ENCODE data around the gene PIGT.

PIGT gene

GRCh38 chr20:45400346-45401031 lies 15.5 kb upstream of the PIGT start:
- Histone ChIP-seq H2BK12ac (ENCODE audit: low read length) (no peak overlapping the region), H3K4me3 (ENCODE audit: low read depth, low read length) (no peak overlapping the region), H3K23ac (ENCODE audit: low read length) (no peak overlapping the region), H3K79me2 (ENCODE audit: control insufficient read depth, insufficient read depth, low read length, poor library complexity) (no peaks in the 10 kb centered on the region), H4K8ac (ENCODE audit: low read depth, low read length) (no peak overlapping the region), H3K27me3 (ENCODE audit: insufficient read depth, low read length) (no peaks in the 10 kb centered on the region), H3K27ac (ENCODE audit: low read depth, low read length) (no peak overlapping the region), H4K91ac (ENCODE audit: low read depth, low read length) (no peak overlapping the region), H4K12ac (ENCODE audit: low read depth, low read length) (no peak overlapping the region), H3K18ac (ENCODE audit: low read length) (no peak overlapping the region), H2BK120ac (ENCODE audit: insufficient read depth, low read length, poor library complexity) (no peak overlapping the region), H2BK5ac (ENCODE audit: low read depth, low read length, poor library complexity) (no peak overlapping the region), H3K36me3 (ENCODE audit: control insufficient read depth in 1 of 2, insufficient read depth in 2 of 2, low read length in 2 of 2) (no peaks in the 10 kb centered on the region), H3K4ac (ENCODE audit: low read depth, low read length) (no peak overlapping the region), H2AFZ (ENCODE audit: insufficient read depth, low read length, poor library complexity) (no peak overlapping the region), H3K4me1 (ENCODE audit: control insufficient read depth in 1 of 2, insufficient read depth in 2 of 2, low read length in 2 of 2) (peaks cover 0 to 1% of the 10 kb centered on the region in 2 experiments), H3K79me1 (ENCODE audit: low read length) (no peaks in the 10 kb centered on the region), H3K14ac (ENCODE audit: low read length) (no peak overlapping the region), H3K9ac (ENCODE audit: low read length) (no peak overlapping the region), H2AK5ac (ENCODE audit: low read length) (no peak overlapping the region), H3K4me2 (ENCODE audit: low read length) (no peak overlapping the region), H3K9me3 (ENCODE audit: insufficient read depth, low read depth, low read length) (peaks cover 6% of the 10 kb centered on the region)
- no CpG with 5 or more reads among the region's 6 CpGs for WGBS (ENCODE audit: extremely low coverage, insufficient coverage, insufficient read length)
- no peak for DNase-seq

GRCh38 chr20:45402946-45403345 lies 13.0 kb upstream of the PIGT start:
- no peak overlapping the region for H3K14ac ChIP-seq (ENCODE audit: low read length)
- WGBS (ENCODE audit: extremely low coverage, insufficient coverage, insufficient read length), result no CpG with 5 or more reads among the region's 1 CpG
- no peak overlapping the region for H3K4ac ChIP-seq (ENCODE audit: low read depth, low read length)
- no peak overlapping the region for H2BK120ac ChIP-seq (ENCODE audit: insufficient read depth, low read length, poor library complexity)
- no peak overlapping the region for H2AFZ ChIP-seq (ENCODE audit: insufficient read depth, low read length, poor library complexity)
- H3K4me1 ChIP-seq (ENCODE audit: control insufficient read depth in 1 of 2, insufficient read depth in 2 of 2, low read length in 2 of 2), result peaks cover 6 to 15% of the 10 kb centered on the region in 2 experiments
- peaks cover 7% of the 10 kb centered on the region for H3K27me3 ChIP-seq (ENCODE audit: insufficient read depth, low read length)
- no peak overlapping the region for H2AK5ac ChIP-seq (ENCODE audit: low read length)
- no peak overlapping the region for H3K18ac ChIP-seq (ENCODE audit: low read length)
- no peak overlapping the region for H3K9ac ChIP-seq (ENCODE audit: low read length)
- no peak overlapping the region for H3K23ac ChIP-seq (ENCODE audit: low read length)
- no peak for DNase-seq
- H2BK12ac ChIP-seq (ENCODE audit: low read length), result no peak overlapping the region
- H4K12ac ChIP-seq (ENCODE audit: low read depth, low read length), result no peak overlapping the region
- no peak overlapping the region for H2BK5ac ChIP-seq (ENCODE audit: low read depth, low read length, poor library complexity)
- H3K9me3 ChIP-seq (ENCODE audit: insufficient read depth, low read depth, low read length), result peaks cover 6% of the 10 kb centered on the region
- H3K4me2 ChIP-seq (ENCODE audit: low read length), result no peak overlapping the region
- H3K4me3 ChIP-seq (ENCODE audit: low read depth, low read length), result no peak overlapping the region
- H3K79me2 ChIP-seq (ENCODE audit: control insufficient read depth, insufficient read depth, low read length, poor library complexity), result peaks cover 9% of the 10 kb centered on the region
- H3K36me3 ChIP-seq (ENCODE audit: control insufficient read depth in 1 of 2, insufficient read depth in 2 of 2, low read length in 2 of 2), result no peaks in the 10 kb centered on the region
- no peak overlapping the region for H4K8ac ChIP-seq (ENCODE audit: low read depth, low read length)
- peaks cover 6% of the 10 kb centered on the region for H3K79me1 ChIP-seq (ENCODE audit: low read length)
- H4K91ac ChIP-seq (ENCODE audit: low read depth, low read length), result no peak overlapping the region
- H3K27ac ChIP-seq (ENCODE audit: low read depth, low read length), result no peak overlapping the region

- Histone ChIP-seq H3K79me2 (ENCODE audit: control insufficient read depth, insufficient read depth, low read length, poor library complexity) (peaks cover 9% of the 10 kb centered on the region), H3K23ac (ENCODE audit: low read length) (no peak overlapping the region)
Observed at GRCh38 chr20:45404438-45404837, 11.5 kb upstream of the PIGT start.

DNA sequence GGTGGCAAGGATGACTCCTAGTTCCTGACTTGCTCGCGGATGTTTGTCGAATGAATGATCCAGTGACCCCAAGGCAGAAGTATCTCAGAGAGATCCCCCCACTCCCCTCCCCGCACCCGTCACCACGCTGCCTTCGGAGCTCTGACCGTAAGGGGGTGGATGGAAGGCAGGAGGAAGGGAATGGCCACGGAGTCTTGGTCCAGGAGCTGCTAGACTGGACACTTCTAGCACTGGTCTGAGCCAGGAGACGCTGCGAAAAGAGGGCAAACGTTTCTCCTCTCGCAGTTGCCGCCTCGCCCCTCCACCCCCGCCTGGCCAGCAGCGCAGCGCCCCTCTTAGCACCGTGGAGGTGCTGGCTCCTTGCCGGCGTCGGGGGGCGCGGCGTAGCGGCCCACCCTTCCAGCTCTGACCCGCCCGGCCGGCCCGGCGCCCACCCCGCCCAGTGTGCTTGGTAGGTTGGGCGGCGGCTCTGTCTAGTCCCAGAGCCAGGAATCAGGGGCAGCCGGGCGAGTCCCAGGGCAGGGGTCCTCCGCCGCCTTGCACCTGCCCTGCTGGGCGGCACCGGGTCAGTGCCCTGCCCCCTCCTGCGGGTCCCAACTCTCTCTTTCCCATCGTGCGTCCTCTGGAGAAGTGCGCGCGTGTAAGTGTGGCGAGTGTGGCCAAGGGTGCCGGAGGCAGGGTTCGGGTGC lies 10.2 kb upstream of the PIGT start:
- Histone ChIP-seq H3K18ac (ENCODE audit: low read length) (peak overlapping the region; percentile 49), H3K9ac (ENCODE audit: low read length) (no peak overlapping the region), H3K79me1 (ENCODE audit: low read length) (peaks cover 6% of the 10 kb centered on the region), H3K9me3 (ENCODE audit: insufficient read depth, low read depth, low read length) (peaks cover 2% of the 10 kb centered on the region), H3K23ac (ENCODE audit: low read length) (no peak overlapping the region), H3K79me2 (ENCODE audit: control insufficient read depth, insufficient read depth, low read length, poor library complexity) (peaks cover 9% of the 10 kb centered on the region), H4K12ac (ENCODE audit: low read depth, low read length) (peak overlapping the region; percentile 67), H2BK12ac (ENCODE audit: low read length) (no peak overlapping the region), H3K4me2 (ENCODE audit: low read length) (peak overlapping the region; percentile 99), H4K8ac (ENCODE audit: low read depth, low read length) (peak overlapping the region; percentile 28), H3K4me1 (ENCODE audit: control insufficient read depth in 1 of 2, insufficient read depth in 2 of 2, low read length in 2 of 2) (peaks cover 6 to 15% of the 10 kb centered on the region in 2 experiments), H2AFZ (ENCODE audit: insufficient read depth, low read length, poor library complexity) (peak overlapping the region; percentile 4), H3K27ac (ENCODE audit: low read depth, low read length) (no peak overlapping the region), H3K36me3 (ENCODE audit: control insufficient read depth in 1 of 2, insufficient read depth in 2 of 2, low read length in 2 of 2) (peaks cover 4 to 5% of the 10 kb centered on the region in 2 experiments), H4K91ac (ENCODE audit: low read depth, low read length) (no peak overlapping the region), H3K4ac (ENCODE audit: low read depth, low read length) (no peak overlapping the region), H2BK120ac (ENCODE audit: insufficient read depth, low read length, poor library complexity) (no peak overlapping the region), H3K14ac (ENCODE audit: low read length) (peak overlapping the region; percentile 38), H3K4me3 (ENCODE audit: low read depth, low read length) (peak overlapping the region; percentile 76), H2BK5ac (ENCODE audit: low read depth, low read length, poor library complexity) (no peak overlapping the region), H3K27me3 (ENCODE audit: insufficient read depth, low read length) (peaks cover 7% of the 10 kb centered on the region), H2AK5ac (ENCODE audit: low read length) (no peak overlapping the region)
- no CpG with 5 or more reads among the region's 49 CpGs for WGBS (ENCODE audit: extremely low coverage, insufficient coverage, insufficient read length)
- DNase-seq, result no peak

More at GRCh38 chr20:45404438-45404837, 11.5 kb upstream of the PIGT start:
- Histone ChIP-seq H2BK120ac (ENCODE audit: insufficient read depth, low read length, poor library complexity) (no peak overlapping the region), H3K79me1 (ENCODE audit: low read length) (peaks cover 6% of the 10 kb centered on the region), H2AFZ (ENCODE audit: insufficient read depth, low read length, poor library complexity) (no peak overlapping the region), H3K4ac (ENCODE audit: low read depth, low read length) (no peak overlapping the region), H3K9ac (ENCODE audit: low read length) (no peak overlapping the region), H3K27ac (ENCODE audit: low read depth, low read length) (no peak overlapping the region), H3K4me1 (ENCODE audit: control insufficient read depth in 1 of 2, insufficient read depth in 2 of 2, low read length in 2 of 2) (peaks cover 6 to 15% of the 10 kb centered on the region in 2 experiments), H3K4me3 (ENCODE audit: low read depth, low read length) (no peak overlapping the region), H4K12ac (ENCODE audit: low read depth, low read length) (no peak overlapping the region), H3K36me3 (ENCODE audit: control insufficient read depth in 1 of 2, insufficient read depth in 2 of 2, low read length in 2 of 2) (peaks cover 0 to 2% of the 10 kb centered on the region in 2 experiments), H3K14ac (ENCODE audit: low read length) (no peak overlapping the region), H3K27me3 (ENCODE audit: insufficient read depth, low read length) (peaks cover 7% of the 10 kb centered on the region), H2AK5ac (ENCODE audit: low read length) (no peak overlapping the region), H3K18ac (ENCODE audit: low read length) (no peak overlapping the region), H2BK5ac (ENCODE audit: low read depth, low read length, poor library complexity) (no peak overlapping the region), H3K9me3 (ENCODE audit: insufficient read depth, low read depth, low read length) (peaks cover 6% of the 10 kb centered on the region), H2BK12ac (ENCODE audit: low read length) (no peak overlapping the region), H4K91ac (ENCODE audit: low read depth, low read length) (no peak overlapping the region), H4K8ac (ENCODE audit: low read depth, low read length) (no peak overlapping the region), H3K4me2 (ENCODE audit: low read length) (no peak overlapping the region)
- DNase-seq, result no peak
- WGBS (ENCODE audit: extremely low coverage, insufficient coverage, insufficient read length), result no CpG with 5 or more reads among the region's 1 CpG
